ENCODE measurements around the gene CEACAM8. TPM values are rescaled to one million over a fixed set of nuclear protein-coding genes. Genes with fewer than 3 reads are reported as not detected.

The CEACAM8 gene
- total RNA-seq, 1 experiment from 2014 or later, result not detected

DNA sequence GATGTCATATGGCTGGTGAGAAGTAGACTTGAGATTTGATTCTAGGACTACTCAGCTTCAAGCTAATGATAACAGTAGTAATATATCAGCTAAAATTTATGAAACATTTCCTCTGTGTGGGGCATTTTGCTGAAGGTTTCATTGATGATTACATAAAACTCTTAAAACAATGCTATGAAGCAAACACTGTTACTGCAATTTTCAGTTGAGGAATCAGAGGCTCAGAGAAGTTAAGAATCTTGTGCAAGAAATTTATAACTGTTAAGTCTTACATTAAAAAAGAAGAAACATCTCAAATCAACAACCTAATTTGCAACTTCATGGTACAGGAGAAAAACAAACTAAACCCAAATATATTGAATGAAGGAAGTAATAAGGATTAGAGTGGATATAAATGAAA lies 10.3 kb downstream of the CEACAM8 start:
- TF ChIP-seq TCF7L2 (IDR thresholded peaks at IDR 0.05; ENCODE audit: low read depth, low read length), result no peak
- no peak for TF ChIP-seq POLR2AphosphoS5 (IDR thresholded peaks at IDR 0.05; ENCODE audit: low read depth, low read length)
- TF ChIP-seq, protein P1, sequence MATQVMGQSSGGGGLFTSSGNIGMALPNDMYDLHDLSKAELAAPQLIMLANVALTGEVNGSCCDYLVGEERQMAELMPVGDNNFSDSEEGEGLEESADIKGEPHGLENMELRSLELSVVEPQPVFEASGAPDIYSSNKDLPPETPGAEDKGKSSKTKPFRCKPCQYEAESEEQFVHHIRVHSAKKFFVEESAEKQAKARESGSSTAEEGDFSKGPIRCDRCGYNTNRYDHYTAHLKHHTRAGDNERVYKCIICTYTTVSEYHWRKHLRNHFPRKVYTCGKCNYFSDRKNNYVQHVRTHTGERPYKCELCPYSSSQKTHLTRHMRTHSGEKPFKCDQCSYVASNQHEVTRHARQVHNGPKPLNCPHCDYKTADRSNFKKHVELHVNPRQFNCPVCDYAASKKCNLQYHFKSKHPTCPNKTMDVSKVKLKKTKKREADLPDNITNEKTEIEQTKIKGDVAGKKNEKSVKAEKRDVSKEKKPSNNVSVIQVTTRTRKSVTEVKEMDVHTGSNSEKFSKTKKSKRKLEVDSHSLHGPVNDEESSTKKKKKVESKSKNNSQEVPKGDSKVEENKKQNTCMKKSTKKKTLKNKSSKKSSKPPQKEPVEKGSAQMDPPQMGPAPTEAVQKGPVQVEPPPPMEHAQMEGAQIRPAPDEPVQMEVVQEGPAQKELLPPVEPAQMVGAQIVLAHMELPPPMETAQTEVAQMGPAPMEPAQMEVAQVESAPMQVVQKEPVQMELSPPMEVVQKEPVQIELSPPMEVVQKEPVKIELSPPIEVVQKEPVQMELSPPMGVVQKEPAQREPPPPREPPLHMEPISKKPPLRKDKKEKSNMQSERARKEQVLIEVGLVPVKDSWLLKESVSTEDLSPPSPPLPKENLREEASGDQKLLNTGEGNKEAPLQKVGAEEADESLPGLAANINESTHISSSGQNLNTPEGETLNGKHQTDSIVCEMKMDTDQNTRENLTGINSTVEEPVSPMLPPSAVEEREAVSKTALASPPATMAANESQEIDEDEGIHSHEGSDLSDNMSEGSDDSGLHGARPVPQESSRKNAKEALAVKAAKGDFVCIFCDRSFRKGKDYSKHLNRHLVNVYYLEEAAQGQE (IDR thresholded peaks at IDR 0.05; ENCODE audit: insufficient read depth in 1 of 2, low read depth in 2 of 2, low read length in 1 of 2), result no peak
- TF ChIP-seq, protein P2, sequence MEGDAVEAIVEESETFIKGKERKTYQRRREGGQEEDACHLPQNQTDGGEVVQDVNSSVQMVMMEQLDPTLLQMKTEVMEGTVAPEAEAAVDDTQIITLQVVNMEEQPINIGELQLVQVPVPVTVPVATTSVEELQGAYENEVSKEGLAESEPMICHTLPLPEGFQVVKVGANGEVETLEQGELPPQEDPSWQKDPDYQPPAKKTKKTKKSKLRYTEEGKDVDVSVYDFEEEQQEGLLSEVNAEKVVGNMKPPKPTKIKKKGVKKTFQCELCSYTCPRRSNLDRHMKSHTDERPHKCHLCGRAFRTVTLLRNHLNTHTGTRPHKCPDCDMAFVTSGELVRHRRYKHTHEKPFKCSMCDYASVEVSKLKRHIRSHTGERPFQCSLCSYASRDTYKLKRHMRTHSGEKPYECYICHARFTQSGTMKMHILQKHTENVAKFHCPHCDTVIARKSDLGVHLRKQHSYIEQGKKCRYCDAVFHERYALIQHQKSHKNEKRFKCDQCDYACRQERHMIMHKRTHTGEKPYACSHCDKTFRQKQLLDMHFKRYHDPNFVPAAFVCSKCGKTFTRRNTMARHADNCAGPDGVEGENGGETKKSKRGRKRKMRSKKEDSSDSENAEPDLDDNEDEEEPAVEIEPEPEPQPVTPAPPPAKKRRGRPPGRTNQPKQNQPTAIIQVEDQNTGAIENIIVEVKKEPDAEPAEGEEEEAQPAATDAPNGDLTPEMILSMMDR (IDR thresholded peaks at IDR 0.05), result no peak
- TF ChIP-seq SIN3A (IDR thresholded peaks at IDR 0.05; ENCODE audit: borderline replicate concordance, insufficient read depth, low read depth, low read length), result no peak
- no peaks in the 10 kb centered on the region for H3K4me1 ChIP-seq (ENCODE audit: control insufficient read depth, insufficient read depth, low read length)
- intact Hi-C loops (cut with micrococcal nuclease; ENCODE audit: unreplicated experiment) (no loop called here), in situ Hi-C loops (cut with HindIII; ENCODE audit: low pct_unique_long_range_greater_than_20kb, low sequenced_read_pairs) (no loop called here)
- H3K9me3 ChIP-seq (ENCODE audit: control insufficient read depth, insufficient read depth, low read depth, low read length), result no peaks in the 10 kb centered on the region
- BruUV-seq (replicated peaks), result no TSS peak
- POLR2A ChIA-PET, result interaction anchor here (0.7 kb wide), 1 partner anchor 23 kb away, joined by 3 read pairs; no protein-coding TSS in a partner anchor
- no peak for DNase-seq (ENCODE audit: low read depth, low spot score)
- no peaks in the 10 kb centered on the region for H3K36me3 ChIP-seq (ENCODE audit: control insufficient read depth, insufficient read depth, low read length)
- CTCF ChIA-PET, result no interaction called here
- H3K27ac ChIP-seq (ENCODE audit: low read length), result no peak overlapping the region
- no peak for ATAC-seq
- no peak overlapping the region for H3K4me3 ChIP-seq (ENCODE audit: low read depth in 2 of 2, low read length in 2 of 2)
- H3K27me3 ChIP-seq (ENCODE audit: control insufficient read depth, insufficient read depth, low read length), result peaks cover 5% of the 10 kb centered on the region; the same call in 1 of the 2 replicates

DNA sequence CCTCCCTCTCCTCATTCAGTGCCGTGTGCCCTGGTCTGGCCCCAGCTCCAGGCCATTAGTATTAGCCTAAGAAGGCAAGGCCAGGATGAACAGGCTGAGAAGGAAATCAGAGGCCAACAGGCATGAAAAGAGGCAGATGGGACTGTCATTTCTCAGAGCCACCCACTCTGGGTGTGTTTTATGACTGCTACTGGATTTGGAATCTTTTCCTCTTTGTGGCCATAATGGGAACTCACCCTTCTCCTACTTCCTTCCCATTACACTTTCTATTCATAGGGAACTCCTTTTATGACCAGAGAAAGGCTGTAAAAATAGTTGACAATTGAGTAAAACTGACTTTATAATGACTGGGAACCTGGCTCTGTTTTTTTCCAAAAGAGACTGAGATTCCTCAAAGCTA lies 17.7 kb downstream of the CEACAM8 start:
- BruUV-seq (replicated peaks), result no TSS peak
- DNase-seq (ENCODE audit: low read depth, low spot score), result no peak
- Histone ChIP-seq H3K27ac (ENCODE audit: low read length) (no peak overlapping the region), H3K27me3 (ENCODE audit: control insufficient read depth, insufficient read depth, low read length) (peaks cover 3% of the 10 kb centered on the region; the same call in 1 of the 2 replicates), H3K4me1 (ENCODE audit: control insufficient read depth, insufficient read depth, low read length) (no peaks in the 10 kb centered on the region), H3K4me3 (ENCODE audit: low read depth in 2 of 2, low read length in 2 of 2) (no peak overlapping the region), H3K9me3 (ENCODE audit: control insufficient read depth, insufficient read depth, low read depth, low read length) (no peaks in the 10 kb centered on the region), H3K36me3 (ENCODE audit: control insufficient read depth, insufficient read depth, low read length) (no peaks in the 10 kb centered on the region)
- in situ Hi-C loops (cut with HindIII; ENCODE audit: low pct_unique_long_range_greater_than_20kb, low sequenced_read_pairs), result no loop called here
- no peak for ATAC-seq
- CTCF ChIA-PET, result no interaction called here
- intact Hi-C loops (cut with micrococcal nuclease; ENCODE audit: unreplicated experiment), result no loop called here
- TF ChIP-seq, protein P2 (IDR thresholded peaks at IDR 0.05), result no peak
- TF ChIP-seq TCF7L2 (IDR thresholded peaks at IDR 0.05; ENCODE audit: low read depth, low read length) (no peak), POLR2AphosphoS5 (IDR thresholded peaks at IDR 0.05; ENCODE audit: low read depth, low read length) (no peak), SIN3A (IDR thresholded peaks at IDR 0.05; ENCODE audit: borderline replicate concordance, insufficient read depth, low read depth, low read length) (no peak)
- TF ChIP-seq, protein P1 (IDR thresholded peaks at IDR 0.05; ENCODE audit: insufficient read depth in 1 of 2, low read depth in 2 of 2, low read length in 1 of 2), result no peak
- POLR2A ChIA-PET, result no interaction called here

Data from Panc1 (cell line).